HG03558 (cell line): ENCODE measurements around the gene USP36.
"Not testable (repeated sequence)": the region's sequence is repeated elsewhere in the genome, so short reads cannot be mapped to it uniquely, and the experiment has no call there.

ENCODE experiments used
- ATAC-seq: cut with Tn5 transposase; IDR thresholded peaks from one replicate; pipeline ENCODE4 v1.9.1; 2021; ENCODE audit warnings: moderate number of reproducible peaks; ENCODE audit not compliant: unreplicated experiment; ENCODE audit errors: extremely low read depth

The USP36 gene

DNA sequence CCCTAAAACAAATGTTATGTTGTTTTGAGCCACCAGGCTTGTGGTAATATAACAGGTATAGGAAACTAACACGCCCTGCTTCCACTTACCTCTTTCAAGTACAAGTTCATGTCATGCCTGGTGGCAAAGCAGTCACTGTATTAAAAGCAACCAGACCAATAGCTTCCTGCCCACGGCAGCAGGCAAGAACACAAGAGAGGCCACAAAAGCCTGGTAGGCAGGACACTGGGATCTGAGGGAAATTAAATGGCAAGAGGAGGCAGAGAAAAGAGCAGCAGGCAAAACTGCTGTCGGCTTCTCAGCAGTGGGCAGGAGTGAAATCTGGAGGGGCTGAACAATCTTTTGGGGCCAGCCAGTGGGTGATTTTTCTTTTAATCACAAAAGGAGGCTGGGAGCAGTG, 60.8 kb downstream of the USP36 start:
- no peak for ATAC-seq

DNA sequence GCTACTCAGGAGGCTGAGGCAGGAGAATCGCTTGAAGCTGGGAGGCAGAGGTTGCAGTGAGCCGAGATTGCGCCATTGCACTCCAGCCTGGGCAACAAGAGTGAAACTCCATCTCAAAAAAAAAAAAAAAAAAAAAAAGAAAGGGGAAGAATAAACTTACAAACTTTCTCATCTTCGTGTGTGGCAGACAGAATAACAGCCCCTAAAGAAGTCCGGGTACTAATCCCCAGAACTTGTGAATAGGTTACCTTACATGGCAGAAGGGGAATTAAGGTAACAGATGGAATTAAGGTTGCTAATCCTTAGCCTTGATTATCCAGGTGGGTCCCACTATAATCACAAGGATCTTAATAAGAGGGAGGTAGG, 61.3 kb downstream of the USP36 start:
- ATAC-seq: not testable (repeated sequence)

- ATAC-seq: no peak
Observed at GRCh38 chr17:78777881-78778280, 62.7 kb downstream of the USP36 start.

DNA sequence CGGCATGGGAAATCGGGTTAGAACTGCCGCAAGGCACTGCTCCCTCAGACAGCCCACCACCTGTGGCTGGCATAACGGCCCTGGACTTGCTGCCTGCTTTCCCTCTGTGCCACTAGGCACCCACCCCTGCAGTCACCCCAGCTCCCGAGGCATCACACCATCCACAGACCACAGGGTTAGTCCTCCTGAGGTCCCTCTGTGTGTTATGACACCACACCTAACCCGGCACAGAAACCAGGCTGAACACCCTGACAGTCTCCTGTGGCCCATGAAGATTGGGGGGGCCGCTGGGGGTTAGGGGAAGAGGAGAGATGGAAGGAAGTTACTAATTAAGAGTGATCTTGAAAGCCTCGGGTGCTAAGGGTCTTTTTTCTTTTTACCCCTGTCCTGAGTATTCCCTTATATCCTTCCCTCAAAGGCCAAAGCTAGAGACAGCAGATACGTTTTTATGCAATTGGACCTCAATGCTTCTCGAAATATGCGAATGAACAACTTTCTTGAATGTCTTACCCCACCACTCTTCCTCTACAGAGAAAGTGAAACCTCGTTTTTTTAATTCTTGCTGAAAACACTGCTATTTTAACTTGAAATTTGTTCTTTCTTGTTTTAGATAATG, 65.5 kb downstream of the USP36 start:
- no peak for ATAC-seq

- ATAC-seq: no peak
Observed at GRCh38 chr17:78774453-78774852, 66.2 kb downstream of the USP36 start.

DNA sequence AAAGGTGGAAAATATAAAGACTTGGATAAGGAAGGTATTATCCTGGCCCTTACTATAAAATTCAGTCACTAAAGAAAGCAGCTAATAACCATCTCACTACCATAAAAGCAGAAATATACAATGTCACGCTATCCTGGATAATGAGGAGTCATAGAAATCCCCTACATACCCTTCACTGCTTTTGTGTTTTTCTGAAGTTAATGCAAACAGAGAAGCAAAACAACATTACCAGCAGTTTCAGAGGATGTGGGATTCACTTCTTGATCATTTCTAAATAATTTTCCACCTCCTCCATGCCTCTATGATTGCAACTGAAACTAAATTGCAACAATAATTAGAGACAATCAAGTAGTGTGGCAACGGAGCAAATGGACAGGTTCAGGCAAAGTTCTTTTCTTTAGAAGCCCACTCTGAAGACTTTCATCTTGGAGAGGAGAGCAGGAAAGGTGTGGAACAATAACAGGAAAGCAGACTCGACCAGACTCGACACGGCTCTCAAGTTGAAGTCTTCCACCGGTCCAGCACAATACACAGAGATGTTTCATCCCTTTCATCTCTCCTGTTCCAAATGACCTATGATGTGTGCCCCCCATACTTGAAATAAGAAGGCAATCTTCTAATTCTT, 68.7 kb downstream of the USP36 start:
- no peak for ATAC-seq

DNA sequence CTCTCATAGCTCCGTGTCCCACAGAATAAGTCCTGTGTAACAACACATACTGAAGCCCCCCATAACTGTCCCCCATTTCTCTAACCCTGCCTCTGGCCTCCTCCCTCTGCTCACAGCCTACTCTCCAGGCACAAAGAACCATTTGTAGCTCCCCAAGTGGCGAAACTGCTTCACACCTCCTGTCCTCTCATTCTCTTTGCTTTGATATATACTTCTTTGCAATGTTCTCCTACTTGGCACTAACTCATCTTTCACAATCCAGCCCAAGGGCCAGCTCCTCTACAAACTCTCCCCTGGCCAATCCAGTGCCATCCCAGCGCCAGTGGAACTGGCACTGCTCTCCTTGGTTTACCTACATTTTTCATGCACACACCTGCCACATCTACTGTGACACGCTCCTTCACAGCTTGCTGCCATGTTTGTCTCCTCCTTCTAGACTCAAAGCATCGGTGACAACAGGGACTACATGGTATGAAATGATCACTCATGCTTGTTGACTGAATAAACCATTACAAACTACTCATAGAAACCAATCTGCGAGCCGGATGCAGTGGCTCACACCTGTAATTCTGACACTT, 71.3 kb downstream of the USP36 start:
- no peak for ATAC-seq

DNA sequence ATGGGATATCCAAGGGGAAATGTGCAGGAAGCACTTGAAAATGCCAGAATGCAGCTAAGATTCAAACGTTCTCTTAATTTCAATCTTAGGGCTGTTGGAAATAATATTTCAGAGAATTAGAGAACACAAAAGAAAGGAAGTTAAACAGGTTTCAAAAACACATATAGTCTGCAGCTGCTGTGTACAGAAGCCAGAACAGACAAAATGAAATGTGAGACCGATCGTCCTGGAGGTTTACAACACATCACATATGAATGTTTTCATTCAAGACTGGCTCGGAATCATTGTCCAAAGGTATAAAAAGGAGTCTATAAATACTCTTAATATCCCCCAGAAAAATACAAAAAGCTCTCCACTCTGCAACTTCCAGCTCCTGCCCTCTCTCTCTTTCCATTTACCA, 72.8 kb downstream of the USP36 start:
- no peak for ATAC-seq

- no peak for ATAC-seq
Observed at GRCh38 chr17:78766743-78767294, 73.8 kb downstream of the USP36 start.

DNA sequence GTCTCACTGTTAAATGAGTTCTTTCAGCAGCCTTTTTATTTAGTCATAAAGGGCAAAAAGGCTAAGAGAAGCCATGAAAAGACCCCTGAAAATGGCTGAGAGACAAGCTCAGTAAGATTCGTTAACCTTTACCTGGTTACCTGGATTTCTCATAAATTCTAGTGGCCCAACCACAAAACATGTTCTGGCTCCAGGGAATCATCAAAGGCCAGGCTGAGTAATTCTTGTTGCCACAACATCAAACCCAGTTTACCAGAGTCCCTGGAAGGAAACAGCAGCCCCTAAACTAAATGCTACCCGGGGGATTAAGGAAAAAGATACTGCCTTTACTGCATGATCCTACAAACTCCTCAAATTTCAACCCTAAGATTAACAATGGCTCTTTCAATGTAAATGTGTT, 74.4 kb downstream of the USP36 start:
- ATAC-seq: no peak

DNA sequence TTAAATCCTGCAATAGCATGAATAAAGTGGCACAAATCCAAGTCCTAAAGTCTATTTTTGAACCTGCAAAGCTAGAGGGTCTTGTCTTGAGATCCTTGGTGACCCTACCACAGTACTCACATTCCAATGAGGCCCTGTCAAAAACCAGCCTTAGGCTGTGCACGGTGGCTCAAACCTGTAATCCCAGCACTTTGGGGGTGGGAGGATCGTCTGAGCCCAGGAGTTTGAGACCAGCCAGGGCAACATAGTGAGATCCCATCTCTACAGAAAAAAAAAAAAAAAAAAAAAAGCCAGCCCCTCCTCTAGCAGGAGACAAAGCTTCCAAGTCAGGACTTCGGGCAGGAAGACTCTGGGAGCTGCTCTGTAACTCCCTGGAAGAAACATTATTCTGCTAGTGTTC, 74.8 kb downstream of the USP36 start:
- ATAC-seq: no peak

DNA sequence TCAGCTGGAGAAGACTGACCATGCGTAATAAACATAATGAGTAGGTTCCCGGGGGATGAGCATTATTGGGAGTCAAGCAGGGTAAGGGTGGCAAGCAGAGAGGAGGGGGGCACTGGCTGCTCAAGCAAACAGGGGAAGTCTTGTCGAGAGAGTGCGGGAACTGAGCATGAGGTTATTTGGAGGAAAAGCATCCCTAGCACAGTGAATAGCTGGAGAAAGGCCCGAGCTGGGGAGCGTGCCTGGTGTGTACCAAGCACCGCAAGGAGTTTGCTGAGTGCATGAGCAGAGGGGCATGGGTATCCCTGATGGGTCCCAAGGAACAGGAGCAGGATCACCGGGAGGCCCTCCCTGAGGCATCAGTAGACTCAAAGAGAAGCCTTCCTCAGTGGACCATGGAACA, 75.7 kb downstream of the USP36 start:
- no peak for ATAC-seq

GRCh38 chr17:78763561-78763960, 77.1 kb downstream of the USP36 start:
- ATAC-seq: no peak

GRCh38 chr17:78761789-78762406, 78.7 kb downstream of the USP36 start:
- no peak for ATAC-seq

DNA sequence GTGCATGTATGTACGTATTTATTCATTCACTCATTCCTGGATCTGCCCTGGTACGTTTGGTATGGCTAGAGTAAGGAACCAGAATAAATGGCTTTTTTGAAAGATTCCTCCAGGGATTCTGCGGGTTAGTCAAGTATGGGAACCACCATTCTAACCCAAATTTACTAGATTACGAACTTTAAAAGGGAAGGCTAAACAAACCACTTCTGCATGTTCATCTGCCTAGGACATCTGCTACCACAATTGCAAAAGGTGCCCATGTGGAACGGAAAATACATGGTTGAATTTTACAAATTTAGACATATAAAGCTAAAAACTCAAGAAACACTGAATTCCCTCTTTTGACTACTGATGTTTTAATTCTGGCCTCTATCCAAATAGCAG, 80.7 kb downstream of the USP36 start:
- ATAC-seq: no peak

DNA sequence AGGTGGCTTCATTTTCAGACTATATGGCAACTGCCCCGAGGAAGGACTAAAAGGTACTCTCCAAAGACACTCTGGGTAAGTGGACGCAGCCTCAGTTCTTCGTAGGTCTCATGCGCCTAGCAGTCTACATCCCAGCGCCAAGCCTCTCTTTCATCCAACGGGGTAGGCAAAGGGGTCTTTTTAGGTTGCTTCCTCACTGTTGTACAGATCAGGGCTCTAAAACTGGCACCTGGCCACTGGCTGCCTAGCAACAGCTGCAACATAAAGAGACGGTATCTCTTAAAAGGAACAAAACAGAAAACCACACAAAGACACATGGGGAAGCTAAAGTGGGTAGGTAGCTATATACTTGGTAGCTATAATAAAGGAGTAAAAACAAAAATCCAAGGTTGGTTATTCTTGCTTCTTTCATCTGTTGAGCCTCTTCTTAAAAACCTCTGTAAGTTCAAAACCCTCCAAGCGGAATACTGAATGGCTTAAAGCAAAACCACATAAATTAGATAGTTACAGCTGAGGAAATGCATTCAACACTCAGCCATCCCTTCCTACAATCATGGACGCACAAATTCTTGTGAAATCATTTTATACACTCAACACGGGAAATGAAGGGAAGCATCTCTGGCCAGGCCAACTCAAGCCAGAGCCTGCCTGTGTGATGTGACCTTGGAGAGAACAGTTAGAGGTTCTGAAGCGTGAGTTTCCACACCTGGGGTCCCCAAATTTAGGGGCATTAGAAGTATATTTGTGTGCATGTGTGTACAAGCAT, 81.2 kb downstream of the USP36 start:
- ATAC-seq: no peak

DNA sequence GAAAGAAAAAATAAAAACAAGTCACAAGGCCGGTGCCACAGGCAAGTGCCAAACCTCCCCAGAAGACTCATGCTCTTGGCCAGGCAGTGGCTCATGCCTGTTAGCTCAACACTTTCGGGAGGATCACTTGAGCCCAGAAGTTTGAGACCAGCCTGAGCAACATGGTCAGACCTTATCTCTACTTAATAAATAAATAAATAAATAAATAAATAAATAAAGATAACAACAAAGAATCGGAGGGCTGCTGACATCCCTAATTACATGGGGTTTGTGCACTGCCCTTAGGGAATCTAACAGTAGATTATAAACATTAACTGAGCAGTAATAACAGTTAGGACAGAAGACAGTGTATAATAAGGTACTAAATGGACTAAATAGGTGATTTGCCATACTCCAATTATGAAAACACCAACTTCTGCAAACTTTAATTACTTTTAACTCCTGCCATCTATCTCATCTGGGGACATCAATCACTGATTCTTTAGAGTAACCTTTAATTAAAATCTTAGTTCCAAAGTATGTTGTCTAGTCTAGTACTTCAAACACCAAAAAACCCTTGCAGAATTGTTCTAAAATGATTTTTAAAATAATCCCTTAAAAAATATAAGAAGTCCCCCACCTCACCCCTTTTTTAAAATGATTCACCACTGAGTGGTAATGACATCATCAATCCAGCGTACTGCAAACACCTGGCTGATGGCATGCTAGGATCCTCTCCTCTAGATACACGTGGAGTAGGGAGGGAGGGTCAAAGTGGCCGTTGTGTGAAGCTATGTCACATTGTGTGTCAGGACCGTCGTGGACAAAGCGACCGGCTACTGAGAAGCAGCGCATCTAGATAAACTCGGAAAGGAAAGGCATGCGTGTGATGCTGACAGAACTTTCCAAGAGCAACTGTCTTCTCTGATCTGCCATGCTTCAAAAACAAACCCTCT, 87.0 kb downstream of the USP36 start:
- ATAC-seq: no peak

DNA sequence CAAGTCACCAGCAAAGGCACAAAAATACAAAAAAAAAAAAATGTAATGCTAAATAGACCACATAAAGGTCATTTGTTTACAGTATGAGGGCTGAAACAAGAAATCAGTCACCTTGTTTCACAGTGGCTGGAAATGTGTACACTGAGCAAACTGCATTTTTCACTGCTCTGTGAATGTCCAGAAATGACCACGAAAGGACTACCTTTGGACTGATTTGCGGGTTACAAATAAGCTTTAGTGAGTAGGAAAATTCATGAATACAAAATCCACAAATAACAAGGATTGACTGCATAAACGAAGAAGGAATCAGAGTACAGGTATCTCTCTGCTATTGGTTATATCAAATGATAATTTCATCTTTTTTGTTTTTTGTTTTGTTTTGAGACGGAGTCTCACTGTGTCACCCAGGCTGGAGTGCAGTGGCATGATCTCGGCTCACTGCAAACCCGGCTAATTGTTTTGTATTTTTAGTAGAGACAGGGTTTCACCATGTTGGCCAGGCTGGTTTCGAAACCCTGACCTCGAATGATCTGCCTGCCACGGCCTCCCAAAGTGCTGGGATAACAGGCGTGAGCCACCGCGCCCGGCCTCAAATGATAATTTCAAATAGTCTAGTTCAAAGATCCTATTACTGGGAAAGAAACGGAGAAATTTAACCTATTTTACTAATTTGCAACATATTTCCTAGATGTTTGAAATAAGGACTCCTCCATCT, 89.0 kb downstream of the USP36 start:
- no peak for ATAC-seq

GRCh38 chr17:78751000-78751399, 89.6 kb downstream of the USP36 start:
- ATAC-seq: not testable (repeated sequence)
